Stomach (tissue), 9 donors: ENCODE data around the gene ARMC6. TPM values are rescaled to one million over a fixed set of nuclear protein-coding genes. Genes with fewer than 3 reads are reported as not detected.

Experiments used
- DNase-seq, 2 donors: peaks; one replicate each; pipeline versions ENCODE4 v3.0.0 to v3.0.0-alpha.2; 2013 to 2019
- H3K27ac ChIP-seq, 5 donors: fragments of 200-600 bp in 4 of 5; sonication (generic) in 4 of 5; one replicate each; pipeline ENCODE4 v1.5.1; 2013 to 2019; ENCODE audit warnings: mild to moderate bottlenecking in 1 of 5, moderate library complexity in 1 of 5
- H3K27me3 ChIP-seq, 3 donors: fragments of 200-600 bp; sonication (generic); one replicate each; pipeline ENCODE4 v1.5.1; 2017 to 2019; ENCODE audit warnings: mixed run types in 1 of 3
- H3K36me3 ChIP-seq, 4 donors: fragments of 200-600 bp; sonication (generic); 1 replicate in 3 of 4; 2 replicates in 1 of 4; pipeline ENCODE4 v1.5.1; 2016 to 2019
- H3K4me1 ChIP-seq, 4 donors: fragments of 200-600 bp; sonication (generic); one replicate each; pipeline ENCODE4 v1.5.1; 2016 to 2019
- H3K4me3 ChIP-seq, 4 donors: fragments of 200-600 bp; sonication (generic) in 3 of 4; one replicate each; pipeline ENCODE4 v1.5.1; 2016 to 2019; ENCODE audit warnings: mild to moderate bottlenecking in 1 of 4
- H3K9me3 ChIP-seq, 4 donors: fragments of 200-600 bp; sonication (generic); one replicate each; pipeline ENCODE4 v1.5.1; 2016 to 2019
- CTCF ChIP-seq, 7 experiments: fragments of 450-650 bp in 4 of 7; fragments of 200-600 bp in 3 of 7; sonication (generic) in 3 of 7; IDR thresholded peaks; one replicate each; pipeline ENCODE4 v1.5.1; 2016 to 2019; ENCODE audit warnings: antibody characterized with exemption in 7 of 7, control low read depth in 2 of 7, mild to moderate bottlenecking in 1 of 7
- EP300 ChIP-seq: sonication (generic); formaldehyde crosslinking; IDR thresholded peaks from one replicate; pipeline ENCODE4 v1.6.1; 2017; ENCODE audit warnings: antibody characterized with exemption
- POLR2A ChIP-seq, 4 donors: fragments of 450-650 bp; IDR thresholded peaks; one replicate each; pipeline ENCODE4 v1.6.1; 2016; ENCODE audit warnings: antibody characterized with exemption in 4 of 4, control low read depth in 2 of 4, mild to moderate bottlenecking in 1 of 4, moderate library complexity in 1 of 4
- POLR2AphosphoS5 ChIP-seq, 3 donors: sonication (generic); formaldehyde crosslinking; IDR thresholded peaks; one replicate each; pipeline ENCODE4 v1.6.1; 2016; ENCODE audit warnings: antibody characterized with exemption in 3 of 3
- WGBS, 5 donors: extraction: QIAGEN DNeasy Blood & Tissue Kit in 3 of 5; methylation state at CpG; one replicate each; pipeline versions ENCODE4 v1.1.5 to v1.1.7; 2013 to 2018; 5-methylcytosine and 5-hydroxymethylcytosine counted together
- intact Hi-C: fragments of 100-400 bp; cut with DNase I; formaldehyde crosslinking; loops from one replicate; pipeline ENCODE4 v1.15.1; 2023; ENCODE audit warnings: low total_unique reads
- polyA plus RNA-seq, 3 donors: library from polyadenylated mRNA; stranded (reverse); fragments of 200-250 nt; gene quantifications; one replicate each; pipeline ENCODE4 v1.2.3, GENCODE V29; 2013
- total RNA-seq, 5 donors: library from RNA; depleted of rRNA; stranded (reverse); fragments of >200 nt; gene quantifications; one replicate each; pipeline versions ENCODE4 v1.1.0 to v1.2.3, GENCODE V29; 2014 to 2016
- donor health status: healthy with polysubstance abuse.
- donor health status: Bipolar disorder and iron deficiency.
- donor health status: healthy.

Gene ARMC6
- total and polyA plus RNA-seq, 8 donors = 7.0 to 63.8 (median 21.1) TPM

DNA sequence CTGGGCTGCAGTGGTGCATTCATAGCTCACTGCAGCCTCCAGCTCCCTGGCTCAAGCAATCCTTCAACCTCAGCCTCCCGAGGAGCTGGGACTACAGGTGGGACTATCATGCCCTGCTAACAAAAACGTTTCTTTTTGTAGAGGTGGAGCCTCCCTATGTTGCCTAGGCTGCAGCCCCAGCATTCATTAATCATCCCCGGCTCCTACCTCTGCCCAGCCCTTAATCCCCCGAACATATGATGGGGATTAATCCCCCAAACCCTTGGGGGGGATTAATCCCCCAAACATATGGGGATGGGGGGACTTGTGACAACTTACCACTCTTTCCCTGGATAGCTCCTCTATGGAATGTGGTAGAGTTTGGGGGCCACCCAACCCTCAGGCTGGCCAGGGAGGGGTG lies 45.9 kb upstream of the ARMC6 start:
- WGBS, 5 donors = 40 to 55% (median 49%) methylated on average over 4 of the region's 4 CpGs
- intact Hi-C loops = no loop called here
- Histone ChIP-seq H3K4me1 (peaks cover 0 to 22% (median 5%) of the 10 kb centered on the region in 4 donors), H3K9me3 (no peaks in the 10 kb centered on the region), H3K27ac (no peak overlapping the region), H3K27me3 (peaks cover 0 to 25% (median 0%) of the 10 kb centered on the region in 3 donors), H3K4me3 (no peak overlapping the region), H3K36me3 (peaks cover 7 to 25% (median 23%) of the 10 kb centered on the region in 4 donors)
- DNase-seq = no peak
- TF ChIP-seq EP300 (no peak), POLR2AphosphoS5 (IDR thresholded peaks at IDR 0.05) (no peak), CTCF (IDR thresholded peaks at IDR 0.05) (no peak), POLR2A (IDR thresholded peaks at IDR 0.05) (no peak)

- no peak for TF ChIP-seq POLR2AphosphoS5 (IDR thresholded peaks at IDR 0.05)
- TF ChIP-seq POLR2A (IDR thresholded peaks at IDR 0.05) = no peak
- TF ChIP-seq EP300 = no peak
- no peak for TF ChIP-seq CTCF (IDR thresholded peaks at IDR 0.05)
- Histone ChIP-seq H3K27ac (no peak overlapping the region), H3K4me3 (no peak overlapping the region), H3K9me3 (no peaks in the 10 kb centered on the region), H3K27me3 (peaks cover 0 to 7% (median 0%) of the 10 kb centered on the region in 3 donors), H3K36me3 (peaks cover 16 to 44% (median 41%) of the 10 kb centered on the region in 4 donors), H3K4me1 (peaks cover 0 to 19% (median 5%) of the 10 kb centered on the region in 4 donors)
- DNase-seq = no peak
- intact Hi-C loops = no loop called here
- 74 to 81% (median 74%) methylated on average over 10 of the region's 10 CpGs for WGBS, 5 donors
Measured at GRCh38 chr19:18989316-18989715, 44.1 kb upstream of the ARMC6 start.

DNA sequence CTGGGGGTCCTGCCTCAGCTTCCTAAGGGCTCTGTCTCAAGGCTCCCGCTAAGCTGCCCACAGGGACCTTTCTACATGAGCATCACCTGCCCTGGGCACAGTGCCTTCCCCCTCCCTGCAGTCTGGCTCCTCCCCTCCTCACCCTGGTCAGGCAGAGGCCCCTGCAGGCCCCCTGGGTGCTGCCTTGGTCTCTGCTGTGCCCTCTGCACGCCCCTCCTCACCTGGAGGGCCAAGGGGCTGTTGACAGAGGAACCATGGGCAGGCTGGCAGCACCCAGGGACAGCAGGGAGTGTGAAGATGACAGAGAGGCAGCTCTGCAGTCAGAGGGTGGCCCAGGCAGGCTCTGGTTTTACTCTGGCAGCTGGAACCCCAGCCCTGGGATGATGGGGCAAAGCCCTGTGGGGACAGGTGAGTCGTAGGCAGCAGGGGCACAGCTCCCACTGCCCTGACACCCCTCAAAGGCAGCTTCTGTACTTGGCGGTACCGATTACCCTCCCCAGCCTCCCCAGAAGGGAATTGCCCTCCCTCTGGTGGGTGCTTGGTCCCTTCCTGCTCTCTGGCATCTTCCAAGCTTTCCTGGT lies 43.2 kb upstream of the ARMC6 start:
- DNase-seq = no peak
- Histone ChIP-seq H3K27me3 (no peaks in the 10 kb centered on the region), H3K9me3 (no peaks in the 10 kb centered on the region), H3K4me1 (peaks cover 0 to 12% (median 5%) of the 10 kb centered on the region in 4 donors), H3K4me3 (no peak overlapping the region), H3K36me3 (peaks cover 21 to 53% (median 50%) of the 10 kb centered on the region in 4 donors), H3K27ac (no peak overlapping the region)
- WGBS, 5 donors = 71 to 87% (median 76%) methylated on average over 2 to 5 of the region's 5 CpGs
- intact Hi-C loops = no loop called here
- no peak for TF ChIP-seq POLR2AphosphoS5 (IDR thresholded peaks at IDR 0.05)
- no peak for TF ChIP-seq POLR2A (IDR thresholded peaks at IDR 0.05)
- no peak for TF ChIP-seq CTCF (IDR thresholded peaks at IDR 0.05)
- TF ChIP-seq EP300 = no peak

DNA sequence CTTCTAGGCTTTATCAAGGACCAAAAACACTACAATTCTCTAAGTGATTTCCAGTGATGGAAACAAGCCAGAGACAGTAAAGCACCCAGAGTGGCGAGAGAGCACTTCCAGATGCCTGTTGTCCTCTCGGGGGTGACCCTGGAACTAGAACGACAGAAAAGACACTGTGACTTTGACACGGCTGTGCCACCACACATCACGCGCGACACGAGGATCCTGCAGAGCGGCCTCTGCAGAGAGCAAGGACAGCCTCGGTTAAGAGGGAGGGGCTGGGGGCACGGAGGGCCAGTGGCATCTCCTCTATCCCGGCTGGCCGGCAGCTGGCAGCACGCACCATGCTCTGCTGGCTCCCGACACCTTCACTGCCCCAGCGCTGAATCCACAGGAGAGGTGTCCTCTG lies 42.4 kb upstream of the ARMC6 start:
- Histone ChIP-seq H3K4me1 (peaks cover 0 to 16% (median 5%) of the 10 kb centered on the region in 4 donors), H3K27me3 (no peaks in the 10 kb centered on the region), H3K36me3 (peaks cover 21 to 60% (median 58%) of the 10 kb centered on the region in 4 donors), H3K27ac (no peak overlapping the region), H3K9me3 (no peaks in the 10 kb centered on the region), H3K4me3 (no peak overlapping the region)
- intact Hi-C loops = no loop called here
- WGBS, 5 donors = 88 to 94% (median 89%) methylated on average over 16 of the region's 16 CpGs
- no peak for TF ChIP-seq POLR2A (IDR thresholded peaks at IDR 0.05)
- no peak for TF ChIP-seq CTCF (IDR thresholded peaks at IDR 0.05)
- TF ChIP-seq EP300 = no peak
- TF ChIP-seq POLR2AphosphoS5 (IDR thresholded peaks at IDR 0.05) = no peak
- DNase-seq = no peak
